Measurements from ENCODE around the gene MTERF4. TPM values are rescaled to one million over a fixed set of nuclear protein-coding genes. Genes with fewer than 3 reads are reported as not detected.

Gene MTERF4
- total and polyA plus RNA-seq, 12 donors = 17.4 to 39.2 (median 32.2) TPM

DNA sequence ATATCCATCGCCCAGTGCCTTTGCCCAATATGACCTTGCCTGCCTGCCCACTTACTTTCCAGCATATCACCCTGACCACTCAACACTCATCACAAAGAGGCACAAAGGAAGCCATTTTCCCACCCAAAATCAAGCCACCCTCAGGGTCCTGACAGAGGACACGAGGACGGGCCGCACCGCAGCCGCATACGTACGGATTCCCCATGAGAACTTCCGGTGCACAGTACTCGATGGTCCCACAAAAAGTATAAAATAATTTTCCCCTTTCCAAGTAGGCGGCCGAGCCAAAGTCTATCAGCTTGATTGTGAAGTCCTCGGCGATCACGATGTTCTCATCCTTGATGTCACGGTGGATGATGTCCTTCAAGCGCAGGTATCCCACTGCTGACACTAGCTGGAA, 10.0 kb upstream of the MTERF4 start:
- 90 to 98% (median 95%) methylated on average over 17 of the region's 17 CpGs for WGBS, 4 donors
- no peak overlapping the region for H3K4me3 ChIP-seq
- no peak overlapping the region for H3K27ac ChIP-seq
- H3K36me3 ChIP-seq (replicated peaks in 1 of 2) = no peaks in the 10 kb centered on the region
- H3K27me3 ChIP-seq = no peaks in the 10 kb centered on the region
- TF ChIP-seq POLR2A (IDR thresholded peaks at IDR 0.05) = no peak
- TF ChIP-seq, protein P1, sequence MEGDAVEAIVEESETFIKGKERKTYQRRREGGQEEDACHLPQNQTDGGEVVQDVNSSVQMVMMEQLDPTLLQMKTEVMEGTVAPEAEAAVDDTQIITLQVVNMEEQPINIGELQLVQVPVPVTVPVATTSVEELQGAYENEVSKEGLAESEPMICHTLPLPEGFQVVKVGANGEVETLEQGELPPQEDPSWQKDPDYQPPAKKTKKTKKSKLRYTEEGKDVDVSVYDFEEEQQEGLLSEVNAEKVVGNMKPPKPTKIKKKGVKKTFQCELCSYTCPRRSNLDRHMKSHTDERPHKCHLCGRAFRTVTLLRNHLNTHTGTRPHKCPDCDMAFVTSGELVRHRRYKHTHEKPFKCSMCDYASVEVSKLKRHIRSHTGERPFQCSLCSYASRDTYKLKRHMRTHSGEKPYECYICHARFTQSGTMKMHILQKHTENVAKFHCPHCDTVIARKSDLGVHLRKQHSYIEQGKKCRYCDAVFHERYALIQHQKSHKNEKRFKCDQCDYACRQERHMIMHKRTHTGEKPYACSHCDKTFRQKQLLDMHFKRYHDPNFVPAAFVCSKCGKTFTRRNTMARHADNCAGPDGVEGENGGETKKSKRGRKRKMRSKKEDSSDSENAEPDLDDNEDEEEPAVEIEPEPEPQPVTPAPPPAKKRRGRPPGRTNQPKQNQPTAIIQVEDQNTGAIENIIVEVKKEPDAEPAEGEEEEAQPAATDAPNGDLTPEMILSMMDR (IDR thresholded peaks at IDR 0.05) = no peak
- no peaks in the 10 kb centered on the region for H3K9me3 ChIP-seq (replicated peaks in 1 of 3)
- no peak for DNase-seq
- no peaks in the 10 kb centered on the region for H3K4me1 ChIP-seq (replicated peaks in 1 of 2)
- intact Hi-C loops (cut with DNase I) = no loop called here

DNA sequence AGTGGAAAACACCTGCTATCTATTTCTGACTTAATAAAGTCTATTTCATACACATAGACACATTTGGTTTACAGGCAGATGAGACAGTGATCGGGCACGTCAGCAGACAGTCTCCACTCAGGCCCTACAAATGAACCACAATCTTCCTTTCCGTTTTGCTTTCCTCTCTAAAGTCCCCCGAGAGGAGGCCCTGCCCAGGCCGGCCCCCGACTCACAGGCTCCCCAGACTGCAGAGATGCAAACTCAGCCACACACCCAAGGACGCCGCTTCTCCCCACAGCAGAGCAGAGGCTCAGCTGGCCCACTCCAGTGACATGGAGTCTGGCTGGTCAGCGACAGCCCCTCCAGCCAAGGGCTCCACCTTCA, 9.3 kb upstream of the MTERF4 start:
- Histone ChIP-seq H3K36me3 (replicated peaks in 1 of 2) (no peaks in the 10 kb centered on the region), H3K4me1 (replicated peaks in 1 of 2) (no peaks in the 10 kb centered on the region), H3K27me3 (no peaks in the 10 kb centered on the region), H3K9me3 (replicated peaks in 1 of 3) (no peaks in the 10 kb centered on the region), H3K27ac (no peak overlapping the region), H3K4me3 (no peak overlapping the region)
- 80 to 93% (median 88%) methylated on average over 9 of the region's 9 CpGs for WGBS, 4 donors
- DNase-seq = no peak
- intact Hi-C loops (cut with DNase I) = no loop called here
- TF ChIP-seq, protein P1 (IDR thresholded peaks at IDR 0.05) = no peak
- no peak for TF ChIP-seq POLR2A (IDR thresholded peaks at IDR 0.05)

- H3K4me3 ChIP-seq = no peak overlapping the region
- no peaks in the 10 kb centered on the region for H3K9me3 ChIP-seq (replicated peaks in 1 of 3)
- 89 to 93% (median 89%) methylated on average over 11 to 19 of the region's 19 CpGs for WGBS, 4 donors
- intact Hi-C loops (cut with DNase I) = no loop called here
- H3K36me3 ChIP-seq (replicated peaks in 1 of 2) = no peaks in the 10 kb centered on the region
- TF ChIP-seq, protein P1 (IDR thresholded peaks at IDR 0.05) = no peak
- TF ChIP-seq POLR2A (IDR thresholded peaks at IDR 0.05) = no peak
- DNase-seq = no peak
- H3K4me1 ChIP-seq (replicated peaks in 1 of 2) = no peaks in the 10 kb centered on the region
- H3K27me3 ChIP-seq = no peaks in the 10 kb centered on the region
- H3K27ac ChIP-seq = no peak overlapping the region
Measured at GRCh38 chr2:241110607-241111439, 8.7 kb upstream of the MTERF4 start.

- Histone ChIP-seq H3K27me3 (no peaks in the 10 kb centered on the region), H3K9me3 (replicated peaks in 1 of 3) (no peaks in the 10 kb centered on the region), H3K4me3 (no peak overlapping the region), H3K27ac (no peak overlapping the region), H3K4me1 (replicated peaks in 1 of 2) (no peaks in the 10 kb centered on the region), H3K36me3 (replicated peaks in 1 of 2) (no peaks in the 10 kb centered on the region)
- intact Hi-C loops (cut with DNase I) = no loop called here
- no peak for DNase-seq
- whole genome bisulfite sequencing, 4 donors = 84 to 89% (median 87%) methylated on average over 8 to 9 of the region's 9 CpGs
- no peak for TF ChIP-seq POLR2A (IDR thresholded peaks at IDR 0.05)
- TF ChIP-seq, protein P1 (IDR thresholded peaks at IDR 0.05) = no peak
Measured at GRCh38 chr2:241110089-241110606, 8.1 kb upstream of the MTERF4 start.
